Activated CD8-positive, alpha-beta memory T cell treated with anti-CD3 and anti-CD28 coated beads for 24 hours (primary cell): ENCODE measurements around the gene FAM229B.
"Not testable (repeated sequence)": the region's sequence is repeated elsewhere in the genome, so short reads cannot be mapped to it uniquely, and the experiment has no call there.

ENCODE experiments used
- DNase-seq: peaks from one replicate; pipeline ENCODE4 v3.0.0-alpha.2; 2020

FAM229B gene

GRCh38 chr6:112065426-112065986, 21.9 kb upstream of the FAM229B start:
- DNase-seq, result no peak

GRCh38 chr6:112066606-112067005, 20.8 kb upstream of the FAM229B start:
- no peak for DNase-seq

GRCh38 chr6:112081569-112081968, 5.8 kb upstream of the FAM229B start:
- DNase-seq, result no peak

- DNase-seq, result no peak
Observed at GRCh38 chr6:112085286-112086065, 1.9 kb upstream of the FAM229B start.

GRCh38 chr6:112086744-112087135, 651 bp upstream of the FAM229B start:
- no peak for DNase-seq

GRCh38 chr6:112087916-112088315, 525 bp downstream of the FAM229B start:
- no peak for DNase-seq

- DNase-seq, result no peak
Observed at GRCh38 chr6:112096901-112097300, 9.5 kb downstream of the FAM229B start.

GRCh38 chr6:112100561-112100960, 13.2 kb downstream of the FAM229B start:
- DNase-seq, result no peak

GRCh38 chr6:112106026-112106425, 18.6 kb downstream of the FAM229B start:
- DNase-seq, result not testable (repeated sequence)

- no peak for DNase-seq
Observed at GRCh38 chr6:112106562-112106961, 19.2 kb downstream of the FAM229B start.

GRCh38 chr6:112109262-112109661, 21.9 kb downstream of the FAM229B start:
- no peak for DNase-seq

GRCh38 chr6:112113431-112113830, 26.0 kb downstream of the FAM229B start:
- DNase-seq, result no peak

GRCh38 chr6:112113918-112114317, 26.5 kb downstream of the FAM229B start:
- DNase-seq, result no peak

GRCh38 chr6:112114577-112115223, 27.3 kb downstream of the FAM229B start:
- no peak for DNase-seq

- no peak for DNase-seq
Observed at GRCh38 chr6:112116221-112116620, 28.8 kb downstream of the FAM229B start.

GRCh38 chr6:112117554-112117953, 30.2 kb downstream of the FAM229B start:
- DNase-seq, result no peak

GRCh38 chr6:112118034-112118433, 30.6 kb downstream of the FAM229B start:
- DNase-seq, result no peak

GRCh38 chr6:112122756-112123155, 35.4 kb downstream of the FAM229B start:
- no peak for DNase-seq

- no peak for DNase-seq
Observed at GRCh38 chr6:112123982-112124381, 36.6 kb downstream of the FAM229B start.

- DNase-seq, result no peak
Observed at GRCh38 chr6:112128208-112128607, 40.8 kb downstream of the FAM229B start.

- no peak for DNase-seq
Observed at GRCh38 chr6:112130878-112131277, 43.5 kb downstream of the FAM229B start.

- no peak for DNase-seq
Observed at GRCh38 chr6:112139052-112139451, 51.7 kb downstream of the FAM229B start.

- no peak for DNase-seq
Observed at GRCh38 chr6:112141707-112142106, 54.3 kb downstream of the FAM229B start.
